C4-2B (cell line): Measurements from ENCODE around the gene YPEL1.

Source experiments
- H3K27ac ChIP-seq: fragments of 450-650 bp; 2 replicates; pipeline ENCODE4 v1.5.1; 2017
- CTCF ChIP-seq: fragments of 450-650 bp; conservative IDR thresholded peaks from 2 replicates; pipeline ENCODE4 v1.5.1; 2017; ENCODE audit warnings: mild to moderate bottlenecking
- ZFX ChIP-seq: fragments of 450-650 bp; IDR thresholded peaks from 2 replicates; pipeline ENCODE4 v1.6.1; 2017

Gene YPEL1

DNA sequence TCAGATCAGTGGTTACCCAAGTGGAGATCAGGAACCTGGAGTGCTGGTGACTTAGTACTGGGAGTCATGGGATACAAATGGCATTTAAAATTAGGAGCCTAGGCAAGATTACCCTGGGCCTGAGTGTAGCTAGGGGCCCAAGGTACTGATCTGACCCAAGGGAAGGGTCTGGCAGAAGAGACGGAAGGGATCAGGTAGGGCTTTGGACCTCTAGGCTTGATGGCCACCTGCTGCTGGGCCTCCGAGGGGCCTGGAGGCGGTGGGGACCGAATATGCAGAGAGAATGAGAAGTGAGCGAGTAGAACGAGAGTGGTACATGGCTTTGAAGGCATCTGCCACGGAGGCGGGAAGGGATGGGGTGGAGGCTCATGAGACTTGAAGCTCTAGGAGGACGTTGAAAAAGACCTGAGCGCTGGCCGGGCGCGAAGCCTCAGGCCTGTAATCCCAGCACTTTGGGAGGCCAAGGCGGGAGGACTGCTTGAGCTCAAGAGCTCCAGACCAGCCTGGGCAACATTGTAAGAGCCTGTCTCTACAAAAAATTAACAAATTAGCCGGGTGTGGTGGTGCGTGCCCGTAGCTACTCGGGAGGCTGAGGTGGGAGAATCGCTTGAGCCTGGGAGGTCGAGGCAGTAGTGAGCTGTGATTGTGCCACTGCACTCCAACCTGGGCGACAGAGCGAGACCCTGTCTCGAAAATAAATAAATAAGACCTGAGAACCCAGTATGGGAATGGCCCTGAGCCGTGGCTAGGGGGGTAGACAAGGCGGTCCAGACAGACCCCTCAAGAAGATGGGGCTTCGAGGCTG is 70.3 kb downstream of the YPEL1 start:
- peak overlapping the region; percentile 87 for H3K27ac ChIP-seq
- TF ChIP-seq ZFX (no peak), CTCF (no peak)

- TF ChIP-seq ZFX (no peak), CTCF (no peak)
- H3K27ac ChIP-seq = no peak overlapping the region
Measured at GRCh38 chr22:21663738-21664137, 71.9 kb downstream of the YPEL1 start.

DNA sequence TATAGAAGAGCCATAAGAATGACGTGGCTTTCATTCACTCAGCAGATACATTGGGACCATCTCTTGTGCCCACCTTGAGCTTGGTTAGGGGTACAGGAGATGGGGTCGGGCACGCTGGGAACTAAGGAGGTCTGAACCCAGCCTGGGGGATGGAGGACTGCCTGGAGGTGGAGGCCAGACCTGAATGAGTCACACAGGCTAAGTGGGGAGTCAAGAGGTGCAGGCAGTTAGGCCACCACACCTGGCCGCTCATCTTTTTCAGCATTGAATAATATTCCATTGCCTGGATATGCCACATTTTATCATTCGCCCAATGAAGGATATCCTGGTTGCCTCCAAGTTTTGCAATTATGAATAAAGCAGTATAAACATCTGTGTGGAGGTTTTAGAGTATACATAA is 73.6 kb downstream of the YPEL1 start:
- TF ChIP-seq CTCF = no peak
- no peak for TF ChIP-seq ZFX
- no peak overlapping the region for H3K27ac ChIP-seq

DNA sequence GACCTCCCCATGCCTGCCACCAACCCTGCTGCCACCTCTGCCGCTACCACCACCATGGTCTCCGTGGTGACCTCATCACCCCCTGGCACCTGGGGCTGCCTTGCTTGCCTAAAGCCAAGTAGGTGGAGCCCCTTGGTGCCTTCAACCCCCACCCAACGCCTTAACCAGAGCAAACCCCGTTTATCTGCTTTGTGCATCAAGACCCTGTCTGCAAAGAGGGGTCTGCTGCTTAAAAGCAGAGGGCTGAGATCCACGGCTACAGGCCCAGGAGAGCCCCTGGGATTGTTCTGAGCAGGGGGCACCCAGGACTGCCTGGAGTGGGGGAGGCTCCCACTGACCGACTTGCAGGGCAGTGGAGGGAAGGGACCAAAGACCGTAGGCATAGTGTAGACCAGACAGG is 74.7 kb downstream of the YPEL1 start:
- H3K27ac ChIP-seq = no peak overlapping the region
- TF ChIP-seq ZFX = no peak
- TF ChIP-seq CTCF = no peak

GRCh38 chr22:21659864-21660525 is 75.6 kb downstream of the YPEL1 start:
- TF ChIP-seq CTCF = no peak
- TF ChIP-seq ZFX = no peak

DNA sequence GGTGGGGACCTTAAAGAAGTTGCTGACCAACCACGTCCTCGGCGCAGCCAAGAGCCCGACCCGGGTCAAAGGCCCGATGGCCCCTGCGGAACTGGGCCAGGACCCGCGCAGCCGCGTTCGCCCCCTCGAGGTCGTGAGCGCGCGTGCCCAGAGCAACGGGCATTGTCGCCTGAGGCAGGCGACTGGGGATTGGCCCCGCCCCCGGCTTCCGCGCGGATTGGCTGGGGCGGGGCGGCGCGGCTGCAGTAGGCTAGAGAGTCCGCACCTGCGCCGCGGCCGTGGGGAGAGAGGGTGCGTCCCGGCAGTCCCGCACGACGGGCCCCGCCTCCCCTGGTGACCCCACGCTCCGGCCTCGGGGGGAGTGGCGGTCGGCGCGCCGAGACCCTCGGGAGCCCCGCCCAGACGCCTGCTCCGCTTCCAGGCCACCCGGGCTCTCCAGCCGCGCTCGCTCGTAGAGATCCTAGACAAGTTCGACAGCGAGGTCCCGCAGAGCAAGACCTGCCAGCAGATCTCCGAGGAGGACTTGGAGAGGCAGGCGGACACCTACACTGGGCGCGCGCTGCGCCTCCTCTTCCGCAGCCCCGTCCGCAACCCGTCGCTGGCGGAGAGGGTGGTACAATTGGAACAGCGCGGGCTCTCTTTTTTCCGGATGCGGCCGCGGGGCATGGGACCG is 78.1 kb downstream of the YPEL1 start:
- no peak for TF ChIP-seq ZFX
- TF ChIP-seq CTCF = no peak; the same call in 1 of the 2 replicates
- H3K27ac ChIP-seq = peak overlapping the region; percentile 55

More at GRCh38 chr22:21659864-21660525, 75.6 kb downstream of the YPEL1 start:
- H3K27ac ChIP-seq = no peak overlapping the region

- H3K27ac ChIP-seq = peak overlapping the region; percentile 55
Measured at GRCh38 chr22:21657020-21657359, 78.6 kb downstream of the YPEL1 start.

More at GRCh38 chr22:21657020-21657359, 78.6 kb downstream of the YPEL1 start:
- no peak for TF ChIP-seq ZFX
- no peak for TF ChIP-seq CTCF
